Epithelial cell of esophagus (primary cell): ENCODE measurements around the gene FARS2.

ENCODE experiments used
- DNase-seq: peaks from one replicate; pipeline ENCODE4 v3.0.0; 2010; ENCODE audit warnings: low read depth
- H3K4me3 ChIP-seq: 2 replicates; pipeline ENCODE4 v1.5.1; 2011; ENCODE audit warnings: mild to moderate bottlenecking, low read length, control low read depth
- TF ChIP-seq, protein P1 (sequence below): IDR thresholded peaks from 2 replicates; pipeline ENCODE4 v1.5.1; 2011; ENCODE audit warnings: low read depth, mild to moderate bottlenecking, low read length, control low read depth, inconsistent platforms; ENCODE audit not compliant: insufficient read depth; ENCODE audit errors: missing control alignments

FARS2 gene

DNA sequence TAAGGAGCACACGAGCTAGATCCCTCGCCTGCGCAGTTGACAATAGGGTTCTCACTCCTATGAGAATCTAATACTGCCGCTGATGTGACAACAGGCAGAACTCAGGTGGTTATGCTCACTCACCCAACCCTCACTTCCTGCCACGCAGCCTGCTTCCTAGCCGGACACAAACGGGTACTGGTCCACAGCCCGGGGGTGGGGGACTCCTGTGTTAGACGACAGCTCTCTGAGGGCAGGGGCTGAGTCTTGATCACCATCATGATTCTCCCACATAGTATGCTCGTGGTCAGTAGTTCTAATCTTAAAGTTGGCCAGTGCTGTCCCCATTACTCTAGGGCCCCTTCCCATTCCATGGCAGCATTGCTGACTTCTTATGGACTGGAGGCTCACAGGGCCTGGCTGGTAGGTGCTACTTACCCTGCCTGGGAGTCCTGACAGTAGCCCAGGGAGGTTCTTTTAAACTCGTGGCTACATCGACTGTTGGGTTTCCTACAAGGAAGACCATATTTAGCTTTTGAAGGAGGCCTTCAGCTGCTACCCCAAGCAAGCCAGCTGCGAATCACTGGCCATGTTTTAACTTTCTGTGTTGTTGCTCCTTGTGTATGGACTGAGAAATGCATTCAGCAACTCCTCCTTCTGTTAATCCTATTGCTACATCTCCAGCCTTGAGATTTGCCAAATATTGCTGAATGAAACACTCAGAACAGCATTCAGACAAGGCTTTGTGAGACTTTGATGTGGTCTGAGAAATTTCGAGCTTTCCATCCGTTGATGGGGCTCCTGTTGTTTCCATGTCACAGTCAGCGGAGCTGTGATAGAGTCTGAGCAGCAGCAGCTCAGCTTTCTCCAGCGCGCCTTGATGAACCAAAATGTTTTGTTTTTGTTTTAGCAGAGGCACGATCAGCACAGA, 445.1 kb downstream of the FARS2 start:
- no peak overlapping the region for H3K4me3 ChIP-seq
- TF ChIP-seq, protein P1, sequence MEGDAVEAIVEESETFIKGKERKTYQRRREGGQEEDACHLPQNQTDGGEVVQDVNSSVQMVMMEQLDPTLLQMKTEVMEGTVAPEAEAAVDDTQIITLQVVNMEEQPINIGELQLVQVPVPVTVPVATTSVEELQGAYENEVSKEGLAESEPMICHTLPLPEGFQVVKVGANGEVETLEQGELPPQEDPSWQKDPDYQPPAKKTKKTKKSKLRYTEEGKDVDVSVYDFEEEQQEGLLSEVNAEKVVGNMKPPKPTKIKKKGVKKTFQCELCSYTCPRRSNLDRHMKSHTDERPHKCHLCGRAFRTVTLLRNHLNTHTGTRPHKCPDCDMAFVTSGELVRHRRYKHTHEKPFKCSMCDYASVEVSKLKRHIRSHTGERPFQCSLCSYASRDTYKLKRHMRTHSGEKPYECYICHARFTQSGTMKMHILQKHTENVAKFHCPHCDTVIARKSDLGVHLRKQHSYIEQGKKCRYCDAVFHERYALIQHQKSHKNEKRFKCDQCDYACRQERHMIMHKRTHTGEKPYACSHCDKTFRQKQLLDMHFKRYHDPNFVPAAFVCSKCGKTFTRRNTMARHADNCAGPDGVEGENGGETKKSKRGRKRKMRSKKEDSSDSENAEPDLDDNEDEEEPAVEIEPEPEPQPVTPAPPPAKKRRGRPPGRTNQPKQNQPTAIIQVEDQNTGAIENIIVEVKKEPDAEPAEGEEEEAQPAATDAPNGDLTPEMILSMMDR: no peak
- DNase-seq: no peak

DNA sequence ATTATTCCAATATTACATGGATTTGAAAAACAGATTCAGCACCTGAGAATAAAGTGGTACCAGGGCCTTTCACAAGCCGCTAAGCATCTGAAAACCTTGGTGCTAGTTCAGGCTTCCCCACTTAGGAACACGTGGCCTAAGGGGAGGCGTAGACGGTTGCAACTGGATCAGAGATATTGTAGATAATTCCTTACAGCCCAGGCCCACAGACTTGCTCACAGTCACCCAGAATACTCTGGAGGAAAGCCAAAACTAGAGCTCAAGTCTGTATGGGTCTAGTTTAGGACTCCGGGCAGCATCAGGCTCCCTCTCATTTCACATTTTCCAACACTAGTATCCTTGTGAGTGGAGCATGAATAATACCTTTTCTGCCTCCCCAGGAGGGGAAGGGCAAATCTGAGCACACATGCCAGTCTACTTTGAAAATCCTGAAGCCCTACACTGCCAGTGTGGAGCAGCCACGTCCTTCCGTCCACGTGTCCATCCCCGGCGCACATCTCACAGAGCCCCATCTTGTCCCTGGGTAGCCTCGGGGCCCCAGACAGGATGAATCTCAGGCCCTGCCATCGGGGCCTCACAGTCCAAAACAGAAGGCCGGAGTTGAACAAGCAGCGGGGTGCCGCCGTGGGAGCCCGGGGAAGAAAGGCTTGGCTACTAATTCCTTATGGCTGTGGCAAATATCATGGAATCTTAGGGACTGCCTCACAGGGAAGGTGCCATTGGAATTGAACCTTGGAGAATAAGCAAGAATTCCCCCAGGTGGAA, 446.1 kb downstream of the FARS2 start:
- H3K4me3 ChIP-seq: no peak overlapping the region
- no peak for DNase-seq
- TF ChIP-seq, protein P1: no peak

DNA sequence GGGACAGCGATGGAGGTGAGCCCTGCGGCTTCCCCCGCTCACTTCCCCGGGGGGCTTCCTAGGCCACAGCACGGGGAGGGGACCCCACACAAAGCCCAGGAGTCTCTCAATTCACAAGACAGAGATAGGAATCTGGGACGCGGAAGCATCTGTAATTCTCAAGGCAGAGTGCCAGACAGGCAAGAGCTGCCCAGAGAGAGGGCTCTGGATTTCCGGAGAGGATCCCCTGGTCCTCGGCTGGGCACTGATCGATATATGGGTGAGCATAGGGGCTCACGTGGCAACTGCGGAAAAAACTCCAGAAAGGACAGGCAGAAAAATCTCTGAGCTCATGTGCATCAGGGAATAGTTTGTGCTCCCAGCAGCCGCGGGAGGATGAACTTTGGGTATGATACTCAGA, 449.2 kb downstream of the FARS2 start:
- TF ChIP-seq, protein P1: no peak
- no peak for DNase-seq
- no peak overlapping the region for H3K4me3 ChIP-seq

DNA sequence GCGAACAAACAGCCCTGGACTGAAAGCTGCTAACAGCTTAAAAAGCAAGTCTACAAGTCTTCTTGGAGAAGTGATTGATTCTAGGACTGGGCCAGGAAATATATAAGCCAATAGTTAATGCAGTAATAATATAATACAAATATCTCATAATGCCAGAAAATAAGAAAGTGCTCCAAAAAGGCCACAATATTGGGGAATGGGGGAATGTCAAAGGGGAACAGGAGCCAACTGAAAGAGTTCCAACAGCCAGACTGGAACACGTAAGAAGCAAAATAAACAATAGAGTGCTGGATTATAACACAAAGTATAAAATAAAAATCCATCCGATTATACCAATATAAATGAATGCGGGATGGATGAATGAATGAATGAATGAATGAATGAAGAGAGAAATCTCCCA, 449.6 kb downstream of the FARS2 start:
- TF ChIP-seq, protein P1: no peak
- DNase-seq: no peak
- H3K4me3 ChIP-seq: no peak overlapping the region

DNA sequence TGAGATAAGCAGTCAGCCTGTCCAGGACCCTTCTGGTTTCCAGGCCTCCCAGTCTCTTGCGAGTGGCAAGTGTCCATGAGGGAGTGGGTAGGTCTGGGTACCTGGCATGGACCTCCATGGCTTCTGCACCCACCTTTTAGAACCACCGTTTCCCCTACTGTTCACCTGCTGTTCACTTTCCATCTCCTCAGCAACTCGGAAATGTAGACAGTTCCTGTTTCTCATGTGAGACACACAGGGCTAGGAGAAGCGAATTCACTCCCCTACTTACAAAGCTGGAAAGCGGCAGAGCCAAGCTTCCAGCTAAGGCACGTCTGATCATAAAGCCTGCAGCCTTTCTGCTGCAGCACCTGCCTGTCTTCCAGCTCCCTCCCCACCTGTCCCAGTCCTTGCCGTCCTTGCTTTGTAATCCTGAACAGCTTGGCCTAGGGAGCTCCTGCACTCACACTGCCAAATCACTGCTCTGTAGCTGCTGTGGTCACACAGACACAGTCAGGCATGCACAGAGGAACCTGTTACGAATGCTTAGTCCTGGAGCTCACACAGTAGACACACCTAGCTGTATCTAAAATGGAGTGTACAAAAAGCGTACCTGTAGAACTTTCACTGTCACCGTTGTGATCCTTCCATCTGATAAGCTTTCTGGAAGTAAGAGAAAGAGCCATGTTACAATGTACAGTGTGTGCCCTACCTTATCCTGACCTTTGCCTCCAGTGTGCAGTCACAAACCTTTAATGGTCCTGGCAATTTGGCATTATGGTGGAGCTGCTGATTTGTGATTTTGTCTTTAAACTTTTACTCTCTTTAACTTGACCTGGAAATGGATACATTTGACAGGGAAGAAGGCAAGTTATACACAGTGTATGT, 451.3 kb downstream of the FARS2 start:
- no peak for DNase-seq
- TF ChIP-seq, protein P1: no peak
- no peak overlapping the region for H3K4me3 ChIP-seq

DNA sequence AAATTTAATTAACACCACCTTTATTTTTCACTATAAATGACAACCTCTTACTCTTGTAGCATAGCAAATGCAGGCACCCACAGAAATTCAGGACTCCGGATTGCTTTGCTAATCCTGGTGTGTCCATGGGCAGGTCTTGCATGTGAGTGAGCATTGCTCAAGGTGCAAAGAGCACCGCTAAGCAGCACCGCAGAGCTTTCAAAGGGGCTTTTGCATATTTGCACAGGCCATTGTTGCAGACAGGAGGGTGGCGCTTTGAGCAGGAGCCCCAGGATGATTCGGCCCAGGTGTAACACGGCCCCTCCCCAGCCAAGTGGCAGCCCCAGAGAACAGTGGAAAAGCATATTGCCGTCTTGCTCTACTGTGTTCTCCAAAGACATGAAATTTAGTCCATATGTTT, 452.2 kb downstream of the FARS2 start:
- TF ChIP-seq, protein P1: no peak
- H3K4me3 ChIP-seq: no peak overlapping the region
- DNase-seq: no peak
